Liver (tissue), 3 donors: ENCODE measurements around the gene CDH4.

Experiments
- ATF3 ChIP-seq: IDR thresholded peaks from 2 replicates; pipeline ENCODE4 v1.6.1; 2016; ENCODE audit warnings: antibody characterized with exemption
- CTCF ChIP-seq: fragments of 150-350 bp; IDR thresholded peaks from 2 replicates; pipeline ENCODE4 v1.5.1; 2017; ENCODE audit warnings: improper control_type of control experiment, low read depth, low read length; ENCODE audit not compliant: missing input control
- EGR1 ChIP-seq, 2 donors: IDR thresholded peaks; 2 replicates each; pipeline ENCODE4 v1.6.1; 2016 to 2018; ENCODE audit warnings: antibody characterized with exemption in 2 of 2, low read depth in 2 of 2
- FOXA1 ChIP-seq: IDR thresholded peaks from 2 replicates; pipeline ENCODE4 v1.6.1; 2016; ENCODE audit warnings: antibody characterized with exemption
- FOXA2 ChIP-seq: IDR thresholded peaks from 2 replicates; pipeline ENCODE4 v1.6.1; 2016; ENCODE audit warnings: antibody characterized with exemption
- GABPA ChIP-seq, 2 donors: IDR thresholded peaks in 1 of 2; conservative IDR thresholded peaks in 1 of 2; 2 replicates each; pipeline ENCODE4 v1.6.1; 2016; ENCODE audit warnings: antibody characterized with exemption in 2 of 2, mild to moderate bottlenecking in 1 of 2, moderate library complexity in 1 of 2
- HNF4A ChIP-seq, 2 donors: conservative IDR thresholded peaks; 2 replicates each; pipeline ENCODE4 v1.6.1; 2016; ENCODE audit warnings: antibody characterized with exemption in 2 of 2, mild to moderate bottlenecking in 2 of 2
- JUND ChIP-seq, 2 donors: IDR thresholded peaks; 2 replicates each; pipeline ENCODE4 v1.6.1; 2016; ENCODE audit warnings: antibody characterized with exemption in 2 of 2
- MAX ChIP-seq: IDR thresholded peaks from 2 replicates; pipeline ENCODE4 v1.6.1; 2016; ENCODE audit warnings: antibody characterized with exemption
- RAD21 ChIP-seq, 2 donors: IDR thresholded peaks; 2 replicates each; pipeline ENCODE4 v1.6.1; 2016; ENCODE audit warnings: antibody characterized with exemption in 2 of 2, mild to moderate bottlenecking in 2 of 2
- REST ChIP-seq: IDR thresholded peaks from 2 replicates; pipeline ENCODE4 v1.6.1; 2016; ENCODE audit warnings: antibody characterized with exemption, mild to moderate bottlenecking
- TAF1 ChIP-seq: conservative IDR thresholded peaks from 2 replicates; pipeline ENCODE4 v1.6.1; 2016; ENCODE audit warnings: antibody characterized with exemption, mild to moderate bottlenecking
- YY1 ChIP-seq: IDR thresholded peaks from 2 replicates; pipeline ENCODE4 v1.6.1; 2016; ENCODE audit warnings: antibody characterized with exemption, mild to moderate bottlenecking
- donor health status: healthy.
- donor health status: healthy.

GRCh38 chr20:61908057-61909026 lies 656.3 kb downstream of the CDH4 start:
- TF ChIP-seq CTCF (no peak), MAX (no peak), TAF1 (no peak), JUND (IDR thresholded peaks at IDR 0.05) (no peak), FOXA1 (no peak), YY1 (no peak), ATF3 (no peak), GABPA (IDR thresholded peaks at IDR 0.05 in 1 of 2, conservative IDR thresholded peaks at IDR 0.05 in 1 of 2) (no peak), HNF4A (conservative IDR thresholded peaks at IDR 0.05) (no peak), FOXA2 (no peak), REST (no peak), RAD21 (IDR thresholded peaks at IDR 0.05) (no peak), EGR1 (IDR thresholded peaks at IDR 0.05; ENCODE audit: low read depth in 2 of 2) (no peak)
